ENCODE data around the gene SART3. TPM values are rescaled to one million over a fixed set of nuclear protein-coding genes. Genes with fewer than 3 reads are reported as not detected.

SART3 gene
- total and polyA plus RNA-seq, 2 of the 13 experiments (the other 11 are each of a cell fraction or from before 2014, with no cell fraction given): 16.1 to 69.9 TPM

- no peak for TF ChIP-seq DNMT3B (CRISPR knock-in tag; conservative IDR thresholded peaks at IDR 0.05)
- TF ChIP-seq DR1 (CRISPR knock-in tag; IDR thresholded peaks at IDR 0.05): peak; percentile 63; the same call in 1 of the 2 replicates
- TF ChIP-seq HNRNPUL1 (IDR thresholded peaks at IDR 0.05; ENCODE audit: low read depth, low read length): no peak
- TF ChIP-seq ZNF20 (CRISPR knock-in tag; IDR thresholded peaks at IDR 0.05): no peak
- TF ChIP-seq HOXA3 (CRISPR knock-in tag; IDR thresholded peaks at IDR 0.05): peak; percentile 75; the same call in 1 of the 2 replicates
- no peak for TF ChIP-seq STAT5B (CRISPR knock-in tag; IDR thresholded peaks at IDR 0.05)
- no peak for TF ChIP-seq GFI1 (CRISPR knock-in tag; IDR thresholded peaks at IDR 0.05; ENCODE audit: borderline replicate concordance)
- peak; percentile 88 for TF ChIP-seq HDAC1 (CRISPR knock-in tag; IDR thresholded peaks at IDR 0.05)
- TF ChIP-seq, protein P1, sequence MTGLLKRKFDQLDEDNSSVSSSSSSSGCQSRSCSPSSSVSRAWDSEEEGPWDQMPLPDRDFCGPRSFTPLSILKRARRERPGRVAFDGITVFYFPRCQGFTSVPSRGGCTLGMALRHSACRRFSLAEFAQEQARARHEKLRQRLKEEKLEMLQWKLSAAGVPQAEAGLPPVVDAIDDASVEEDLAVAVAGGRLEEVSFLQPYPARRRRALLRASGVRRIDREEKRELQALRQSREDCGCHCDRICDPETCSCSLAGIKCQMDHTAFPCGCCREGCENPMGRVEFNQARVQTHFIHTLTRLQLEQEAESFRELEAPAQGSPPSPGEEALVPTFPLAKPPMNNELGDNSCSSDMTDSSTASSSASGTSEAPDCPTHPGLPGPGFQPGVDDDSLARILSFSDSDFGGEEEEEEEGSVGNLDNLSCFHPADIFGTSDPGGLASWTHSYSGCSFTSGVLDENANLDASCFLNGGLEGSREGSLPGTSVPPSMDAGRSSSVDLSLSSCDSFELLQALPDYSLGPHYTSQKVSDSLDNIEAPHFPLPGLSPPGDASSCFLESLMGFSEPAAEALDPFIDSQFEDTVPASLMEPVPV (CRISPR knock-in tag; IDR thresholded peaks at IDR 0.05): no peak
- TF ChIP-seq SNAI1 (CRISPR knock-in tag; IDR thresholded peaks at IDR 0.05; ENCODE audit: borderline replicate concordance): no peak
- no peak for TF ChIP-seq CEBPB (IDR thresholded peaks at IDR 0.05; ENCODE audit: borderline replicate concordance, low read depth, low read length)
- no peak for TF ChIP-seq NFE2L1 (CRISPR knock-in tag; IDR thresholded peaks at IDR 0.05; ENCODE audit: borderline replicate concordance)
- TF ChIP-seq PBX3 (CRISPR knock-in tag; IDR thresholded peaks at IDR 0.05; ENCODE audit: borderline replicate concordance): 0 out of 2 replicates have a peak, but pooled peaks have one; percentile 17
- TF ChIP-seq KLF16 (CRISPR knock-in tag; IDR thresholded peaks at IDR 0.05): peak in 1 of 2 experiments; percentile 56; a peak in 1 of 4 replicates
- TF ChIP-seq RORA (CRISPR knock-in tag; IDR thresholded peaks at IDR 0.05): no peak
- no peak for TF ChIP-seq KDM6A (CRISPR knock-in tag; IDR thresholded peaks at IDR 0.05; ENCODE audit: low read depth)
- 0 out of 2 replicates have a peak, but pooled peaks have one; percentile 25 for TF ChIP-seq ZNF747 (CRISPR knock-in tag; IDR thresholded peaks at IDR 0.05; ENCODE audit: borderline replicate concordance)
- TF ChIP-seq BORCS8-MEF2B (CRISPR knock-in tag; IDR thresholded peaks at IDR 0.05): 0 out of 2 replicates have a peak, but pooled peaks have one; percentile 56
- TF ChIP-seq JARID2 (CRISPR knock-in tag; IDR thresholded peaks at IDR 0.05; ENCODE audit: insufficient replicate concordance): no peak
- no peak for TF ChIP-seq NR2F2 (IDR thresholded peaks at IDR 0.05; ENCODE audit: borderline replicate concordance, low read depth)
These were observed 45.8 kb downstream of the SART3 start, which contains the start of gene FICD (continued) for GRCh38 chr12:108514973-108515814.

All from HepG2 (cell line).